K562 (cell line): ENCODE results near the gene SPATA25. TPM values are rescaled to one million over a fixed set of nuclear protein-coding genes. Genes with fewer than 3 reads are reported as not detected.
A peak's percentile ranks its signal among the peaks of the same experiment; 100 is the strongest.

ENCODE experiments used
- ADNP ChIP-seq: fragments of 200-800 bp; sonication (Bioruptor generic); IDR thresholded peaks from 2 replicates; pipeline ENCODE4 v1.6.1; 2016; ENCODE audit warnings: missing genetic modification characterization, missing compliant biosample characterization
- BRD4 ChIP-seq: fragments of 200-600 bp; sonication (generic); IDR thresholded peaks from 2 replicates; pipeline ENCODE4 v1.6.1; 2017; ENCODE audit warnings: inconsistent platforms
- CHAMP1 ChIP-seq: fragments of 450-650 bp; IDR thresholded peaks from 2 replicates; pipeline ENCODE4 v1.6.1; 2016; ENCODE audit warnings: mild to moderate bottlenecking
- ELF1 ChIP-seq: fragments of 200-800 bp; sonication (Bioruptor generic); IDR thresholded peaks from 2 replicates; pipeline ENCODE4 v1.6.1; 2016; ENCODE audit warnings: missing genetic modification characterization, missing compliant biosample characterization
- EZH2 ChIP-seq: IDR thresholded peaks from 2 replicates; pipeline ENCODE4 v1.6.1; 2012; ENCODE audit warnings: low read depth, mild to moderate bottlenecking, inconsistent platforms, low read length, borderline replicate concordance
- HDAC1 ChIP-seq, 2 experiments: fragments of 450-650 bp; IDR thresholded peaks; 2 replicates each; pipeline ENCODE4 v1.6.1; 2016 to 2017; ENCODE audit warnings: inconsistent platforms in 1 of 2, mild to moderate bottlenecking in 1 of 2, moderate library complexity in 1 of 2
- PKNOX1 ChIP-seq: fragments of 450-650 bp; IDR thresholded peaks from 2 replicates; pipeline ENCODE4 v1.6.1; 2016
- RBM14 ChIP-seq: fragments of 200-400 bp; formaldehyde crosslinking; IDR thresholded peaks from 2 replicates; pipeline ENCODE4 v1.6.1; 2018; ENCODE audit warnings: low read depth, mild to moderate bottlenecking, low read length, moderate library complexity, borderline replicate concordance; ENCODE audit not compliant: insufficient read depth
- SETDB1 ChIP-seq: IDR thresholded peaks from one replicate; pipeline ENCODE4 v1.6.1; 2012; ENCODE audit warnings: low read length, control low read depth, inconsistent platforms
- STAT5A ChIP-seq: IDR thresholded peaks from 2 replicates; pipeline ENCODE4 v1.6.1; 2012; ENCODE audit warnings: low read length, inconsistent platforms, borderline replicate concordance
- TBP ChIP-seq: optimal IDR thresholded peaks from 2 replicates; pipeline ENCODE3; 2011; ENCODE audit warnings: low read depth, low read length, improper control_type of control experiment
- TCF7 ChIP-seq: sonication (generic); IDR thresholded peaks from 2 replicates; pipeline ENCODE4 v1.6.1; 2016; ENCODE audit warnings: antibody characterized with exemption, borderline replicate concordance
- TSC22D4 ChIP-seq: fragments of 450-650 bp; IDR thresholded peaks from 2 replicates; pipeline ENCODE4 v1.6.1; 2016; ENCODE audit warnings: missing genetic modification characterization, missing biosample characterization, control low read depth
- USF1 ChIP-seq: sonication (generic); formaldehyde crosslinking; IDR thresholded peaks from 2 replicates; pipeline ENCODE4 v1.9.0; 2022; ENCODE audit warnings: mild to moderate bottlenecking, missing genetic modification reagents
- ZBTB8A ChIP-seq: fragments of 450-650 bp; IDR thresholded peaks from 2 replicates; pipeline ENCODE4 v1.6.1; 2018; ENCODE audit warnings: mild to moderate bottlenecking, moderate library complexity; ENCODE audit not compliant: partially characterized antibody
- ZNF354B ChIP-seq: fragments of 250-450 bp; sonication (Bioruptor Pico); IDR thresholded peaks from 2 replicates; pipeline ENCODE4 v1.4.0; 2020
- polyA plus RNA-seq, 8 experiments: library from polyadenylated mRNA; depleted of rRNA in 4 of 8; stranded (reverse) in 5 of 8; unstranded in 3 of 8; fragments of >200 nt; fragmentation: Nextera tagmentation in 2 of 8; fragmentation: Illumina TruSeq in 1 of 8; extraction: Ambion mirVana in 2 of 8; extraction: Trizol in 1 of 8; gene quantifications; 2 replicates each; pipeline versions ENCODE4 v1.2.1 to v1.2.3, GENCODE V29; 2011 to 2014; ENCODE audit warnings: inconsistent platforms in 1 of 8, missing spikeins in 1 of 8
- total RNA-seq, 7 experiments: library from RNA; depleted of rRNA in 6 of 7; stranded (reverse); fragments of >200 nt in 6 of 7; fragmentation: Illumina TruSeq in 2 of 7; extraction: Trizol in 2 of 7; gene quantifications; 2 replicates each; pipeline versions ENCODE4 v1.2.1 to v1.2.3, GENCODE V29; 2011 to 2021; ENCODE audit warnings: low replicate concordance in 1 of 7
- TF ChIP-seq, protein P1 (sequence below): fragments of 250-450 bp; sonication (Bioruptor Pico); IDR thresholded peaks from 2 replicates; pipeline ENCODE4 v1.4.0; 2020; ENCODE audit warnings: mild to moderate bottlenecking, moderate library complexity
- TF ChIP-seq, protein P2 (sequence below), 2 experiments: fragments of 450-650 bp; conservative IDR thresholded peaks; 2 replicates each; pipeline ENCODE4 v1.6.1; 2017; ENCODE audit warnings: mild to moderate bottlenecking in 2 of 2, moderate library complexity in 2 of 2

The SPATA25 gene
- total and polyA plus RNA-seq, 9 of the 15 experiments (the other 6 are each of a cell fraction or from before 2014, with no cell fraction given) = 0.21 to 0.95 (median 0.53) TPM; not detected in 3

- TF ChIP-seq BRD4 (no peak), ZBTB8A (no peak), SETDB1 (no peak), HDAC1 (IDR thresholded peaks at IDR 0.05) (no peak), CHAMP1 (no peak), TCF7 (no peak), RBM14 (no peak), TBP (peak; percentile 76), TSC22D4 (tag) (no peak), EZH2 (no peak), ZNF354B (CRISPR knock-in tag) (no peak), USF1 (peak; percentile 61), ELF1 (tag) (no peak), ADNP (tag) (no peak), PKNOX1 (no peak), STAT5A (no peak)
- TF ChIP-seq, protein P1, sequence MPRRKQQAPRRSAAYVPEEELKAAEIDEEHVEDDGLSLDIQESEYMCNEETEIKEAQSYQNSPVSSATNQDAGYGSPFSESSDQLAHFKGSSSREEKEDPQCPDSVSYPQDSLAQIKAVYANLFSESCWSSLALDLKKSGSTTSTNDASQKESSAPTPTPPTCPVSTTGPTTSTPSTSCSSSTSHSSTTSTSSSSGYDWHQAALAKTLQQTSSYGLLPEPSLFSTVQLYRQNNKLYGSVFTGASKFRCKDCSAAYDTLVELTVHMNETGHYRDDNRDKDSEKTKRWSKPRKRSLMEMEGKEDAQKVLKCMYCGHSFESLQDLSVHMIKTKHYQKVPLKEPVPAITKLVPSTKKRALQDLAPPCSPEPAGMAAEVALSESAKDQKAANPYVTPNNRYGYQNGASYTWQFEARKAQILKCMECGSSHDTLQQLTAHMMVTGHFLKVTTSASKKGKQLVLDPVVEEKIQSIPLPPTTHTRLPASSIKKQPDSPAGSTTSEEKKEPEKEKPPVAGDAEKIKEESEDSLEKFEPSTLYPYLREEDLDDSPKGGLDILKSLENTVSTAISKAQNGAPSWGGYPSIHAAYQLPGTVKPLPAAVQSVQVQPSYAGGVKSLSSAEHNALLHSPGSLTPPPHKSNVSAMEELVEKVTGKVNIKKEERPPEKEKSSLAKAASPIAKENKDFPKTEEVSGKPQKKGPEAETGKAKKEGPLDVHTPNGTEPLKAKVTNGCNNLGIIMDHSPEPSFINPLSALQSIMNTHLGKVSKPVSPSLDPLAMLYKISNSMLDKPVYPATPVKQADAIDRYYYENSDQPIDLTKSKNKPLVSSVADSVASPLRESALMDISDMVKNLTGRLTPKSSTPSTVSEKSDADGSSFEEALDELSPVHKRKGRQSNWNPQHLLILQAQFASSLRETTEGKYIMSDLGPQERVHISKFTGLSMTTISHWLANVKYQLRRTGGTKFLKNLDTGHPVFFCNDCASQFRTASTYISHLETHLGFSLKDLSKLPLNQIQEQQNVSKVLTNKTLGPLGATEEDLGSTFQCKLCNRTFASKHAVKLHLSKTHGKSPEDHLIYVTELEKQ (CRISPR knock-in tag) = no peak
- TF ChIP-seq, protein P2, sequence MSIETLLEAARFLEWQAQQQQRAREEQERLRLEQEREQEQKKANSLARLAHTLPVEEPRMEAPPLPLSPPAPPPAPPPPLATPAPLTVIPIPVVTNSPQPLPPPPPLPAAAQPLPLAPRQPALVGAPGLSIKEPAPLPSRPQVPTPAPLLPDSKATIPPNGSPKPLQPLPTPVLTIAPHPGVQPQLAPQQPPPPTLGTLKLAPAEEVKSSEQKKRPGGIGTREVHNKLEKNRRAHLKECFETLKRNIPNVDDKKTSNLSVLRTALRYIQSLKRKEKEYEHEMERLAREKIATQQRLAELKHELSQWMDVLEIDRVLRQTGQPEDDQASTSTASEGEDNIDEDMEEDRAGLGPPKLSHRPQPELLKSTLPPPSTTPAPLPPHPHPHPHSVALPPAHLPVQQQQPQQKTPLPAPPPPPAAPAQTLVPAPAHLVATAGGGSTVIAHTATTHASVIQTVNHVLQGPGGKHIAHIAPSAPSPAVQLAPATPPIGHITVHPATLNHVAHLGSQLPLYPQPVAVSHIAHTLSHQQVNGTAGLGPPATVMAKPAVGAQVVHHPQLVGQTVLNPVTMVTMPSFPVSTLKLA (conservative IDR thresholded peaks at IDR 0.05) = peak in 1 of 2 experiments; percentile 27; a peak in 1 of 4 replicates
Measured at GRCh38 chr20:45911486-45912343, 24.3 kb upstream of the SPATA25 start, which contains the start of gene PLTP (continued).
